Activated naive CD4-positive, alpha-beta T cell treated with anti-CD3 and anti-CD28 coated beads for 36 hours (primary cell): ENCODE results near the gene RASA3. TPM values are rescaled to one million over a fixed set of nuclear protein-coding genes. Genes with fewer than 3 reads are reported as not detected.

Experiments
- CTCF ChIA-PET: fragments of 350-600 bp; sonication (Branson Sonifier 250); formaldehyde crosslinking; loops from one replicate; lab custom pipeline; 2021; ENCODE audit warnings: antibody characterized with exemption; lab: Charles Lee
- DNase-seq: peaks from one replicate; pipeline ENCODE4 v3.0.0-alpha.2; 2020
- H3K27ac Mint-ChIP-seq: one replicate; pipeline ENCODE4 v1.8.0; 2021; ENCODE audit warnings: mild to moderate bottlenecking, mixed read lengths
- H3K27me3 Mint-ChIP-seq: one replicate; pipeline ENCODE4 v1.8.0; 2021; ENCODE audit warnings: low read depth, mixed read lengths
- H3K36me3 Mint-ChIP-seq: one replicate; pipeline ENCODE4 v1.8.0; 2021; ENCODE audit warnings: low read depth, mixed read lengths
- H3K4me1 Mint-ChIP-seq: one replicate; pipeline ENCODE4 v1.8.0; 2021; ENCODE audit warnings: low read depth, mixed read lengths
- H3K4me3 Mint-ChIP-seq: one replicate; pipeline ENCODE4 v1.8.0; 2021; ENCODE audit warnings: mild to moderate bottlenecking, moderate library complexity, mixed read lengths
- H3K9me3 Mint-ChIP-seq: one replicate; pipeline ENCODE4 v1.8.0; 2021; ENCODE audit warnings: mixed read lengths
- intact Hi-C: fragments of 100-400 bp; cut with micrococcal nuclease; formaldehyde crosslinking; loops from one replicate; pipeline ENCODE4 v1.15.1; 2023
- total RNA-seq, 2 experiments: library from RNA; stranded (reverse); gene quantifications; one replicate each; pipeline ENCODE4 v1.2.3, GENCODE V29; 2021

The RASA3 gene
- total RNA-seq, 2 experiments from 2014 or later = 48.3 to 48.8 TPM

- intact Hi-C loops = no loop called here
- Mint-ChIP-seq H3K27ac (peak overlapping the region; percentile 68), H3K27me3 (no peaks in the 10 kb centered on the region), H3K36me3 (peaks cover 26% of the 10 kb centered on the region), H3K9me3 (no peaks in the 10 kb centered on the region), H3K4me3 (no peak overlapping the region), H3K4me1 (peaks cover 49% of the 10 kb centered on the region)
- peak; percentile 25 for DNase-seq
- CTCF ChIA-PET = no interaction called here
Measured at GRCh38 chr13:114043421-114044053, 88.9 kb downstream of the RASA3 start.

GRCh38 chr13:114042066-114042815 lies 90.2 kb downstream of the RASA3 start:
- intact Hi-C loops = no loop called here

GRCh38 chr13:114041493-114041892 lies 90.9 kb downstream of the RASA3 start:
- peaks cover 24% of the 10 kb centered on the region for H3K36me3 Mint-ChIP-seq
- H3K27me3 Mint-ChIP-seq = no peaks in the 10 kb centered on the region
- no peak for DNase-seq
- no peak overlapping the region for H3K27ac Mint-ChIP-seq
- no peaks in the 10 kb centered on the region for H3K9me3 Mint-ChIP-seq
- intact Hi-C loops = no loop called here
- H3K4me3 Mint-ChIP-seq = no peak overlapping the region
- CTCF ChIA-PET = no interaction called here
- H3K4me1 Mint-ChIP-seq = peaks cover 34% of the 10 kb centered on the region

More at GRCh38 chr13:114042066-114042815, 90.2 kb downstream of the RASA3 start:
- Mint-ChIP-seq H3K9me3 (no peaks in the 10 kb centered on the region), H3K27me3 (no peaks in the 10 kb centered on the region), H3K27ac (peak overlapping the region; percentile 44), H3K36me3 (peaks cover 30% of the 10 kb centered on the region), H3K4me3 (no peak overlapping the region), H3K4me1 (peaks cover 40% of the 10 kb centered on the region)
- CTCF ChIA-PET = no interaction called here
- no peak for DNase-seq

GRCh38 chr13:114039471-114040141 lies 92.8 kb downstream of the RASA3 start:
- CTCF ChIA-PET = interaction anchor here (0.9 kb wide), 1 partner anchor 89 kb away, joined by 3 read pairs; no protein-coding TSS in a partner anchor
- DNase-seq = no peak
- H3K36me3 Mint-ChIP-seq = peaks cover 16% of the 10 kb centered on the region
- no peaks in the 10 kb centered on the region for H3K9me3 Mint-ChIP-seq
- intact Hi-C loops = no loop called here
- H3K27me3 Mint-ChIP-seq = no peaks in the 10 kb centered on the region
- H3K4me1 Mint-ChIP-seq = peaks cover 19% of the 10 kb centered on the region
- peak overlapping the region; percentile 30 for H3K27ac Mint-ChIP-seq
- no peak overlapping the region for H3K4me3 Mint-ChIP-seq

- no peaks in the 10 kb centered on the region for H3K9me3 Mint-ChIP-seq
- peaks cover 21% of the 10 kb centered on the region for H3K4me1 Mint-ChIP-seq
- intact Hi-C loops = no loop called here
- CTCF ChIA-PET = interaction anchor here (0.9 kb wide), 1 partner anchor 88 kb away, joined by 3 read pairs; no protein-coding TSS in a partner anchor
- no peak overlapping the region for H3K4me3 Mint-ChIP-seq
- DNase-seq = no peak
- peaks cover 14% of the 10 kb centered on the region for H3K36me3 Mint-ChIP-seq
- no peaks in the 10 kb centered on the region for H3K27me3 Mint-ChIP-seq
- no peak overlapping the region for H3K27ac Mint-ChIP-seq
Measured at GRCh38 chr13:114038900-114039299, 93.5 kb downstream of the RASA3 start.

GRCh38 chr13:114038211-114038613 lies 94.2 kb downstream of the RASA3 start:
- H3K4me3 Mint-ChIP-seq = no peak overlapping the region
- no peak for DNase-seq
- CTCF ChIA-PET = no interaction called here
- H3K9me3 Mint-ChIP-seq = no peaks in the 10 kb centered on the region
- H3K27me3 Mint-ChIP-seq = no peaks in the 10 kb centered on the region
- no peak overlapping the region for H3K27ac Mint-ChIP-seq
- H3K4me1 Mint-ChIP-seq = peaks cover 18% of the 10 kb centered on the region
- H3K36me3 Mint-ChIP-seq = peaks cover 12% of the 10 kb centered on the region
- intact Hi-C loops = no loop called here

- DNase-seq = no peak
- CTCF ChIA-PET = no interaction called here
- Mint-ChIP-seq H3K36me3 (peaks cover 9% of the 10 kb centered on the region), H3K4me3 (no peak overlapping the region), H3K4me1 (peaks cover 14% of the 10 kb centered on the region), H3K27ac (peak overlapping the region; percentile 13), H3K27me3 (no peaks in the 10 kb centered on the region), H3K9me3 (no peaks in the 10 kb centered on the region)
- intact Hi-C loops = no loop called here
Measured at GRCh38 chr13:114037674-114038073, 94.7 kb downstream of the RASA3 start.

- Mint-ChIP-seq H3K9me3 (peaks cover 6% of the 10 kb centered on the region), H3K4me1 (peaks cover 17% of the 10 kb centered on the region), H3K4me3 (no peak overlapping the region), H3K27me3 (no peaks in the 10 kb centered on the region), H3K36me3 (peaks cover 12% of the 10 kb centered on the region), H3K27ac (no peak overlapping the region)
- intact Hi-C loops = no loop called here
- CTCF ChIA-PET = interaction anchor here (0.7 kb wide), 1 partner anchor 15 kb away, joined by 3 read pairs; no protein-coding TSS in a partner anchor
- DNase-seq = no peak
Measured at GRCh38 chr13:114035583-114036531, 96.6 kb downstream of the RASA3 start.

GRCh38 chr13:114035186-114035582 lies 97.2 kb downstream of the RASA3 start:
- intact Hi-C loops = no loop called here
- Mint-ChIP-seq H3K9me3 (peaks cover 6% of the 10 kb centered on the region), H3K36me3 (peaks cover 11% of the 10 kb centered on the region), H3K27me3 (no peaks in the 10 kb centered on the region), H3K27ac (peak overlapping the region; percentile 38), H3K4me3 (no peak overlapping the region), H3K4me1 (peaks cover 17% of the 10 kb centered on the region)
- no peak for DNase-seq
- CTCF ChIA-PET = no interaction called here

- peaks cover 17% of the 10 kb centered on the region for H3K4me1 Mint-ChIP-seq
- no peak overlapping the region for H3K27ac Mint-ChIP-seq
- H3K27me3 Mint-ChIP-seq = no peaks in the 10 kb centered on the region
- H3K4me3 Mint-ChIP-seq = no peak overlapping the region
- CTCF ChIA-PET = no interaction called here
- peaks cover 13% of the 10 kb centered on the region for H3K36me3 Mint-ChIP-seq
- intact Hi-C loops = no loop called here
- peaks cover 6% of the 10 kb centered on the region for H3K9me3 Mint-ChIP-seq
- DNase-seq = no peak
Measured at GRCh38 chr13:114034481-114034891, 97.9 kb downstream of the RASA3 start.

GRCh38 chr13:114033541-114034315 lies 98.7 kb downstream of the RASA3 start:
- intact Hi-C loops = no loop called here
- Mint-ChIP-seq H3K4me1 (peaks cover 17% of the 10 kb centered on the region), H3K36me3 (peaks cover 13% of the 10 kb centered on the region), H3K27ac (no peak overlapping the region), H3K9me3 (peaks cover 6% of the 10 kb centered on the region), H3K27me3 (no peaks in the 10 kb centered on the region), H3K4me3 (no peak overlapping the region)
- CTCF ChIA-PET = no interaction called here
- no peak for DNase-seq
